Lower lobe of right lung (tissue), 2 donors: ENCODE measurements around the gene GCAT. TPM values are rescaled to one million over a fixed set of nuclear protein-coding genes. Genes with fewer than 3 reads are reported as not detected.

Source experiments
- ATAC-seq, 2 donors: fragments of 200-7000 bp; cut with Tn5 transposase; one replicate each; pipeline ENCODE4 v1.9.1; 2020 to 2022; ENCODE audit warnings: mild to moderate bottlenecking in 2 of 2, moderate library complexity in 2 of 2
- DNase-seq: peaks from one replicate; pipeline ENCODE4 v3.0.0-alpha.2; 2020
- H3K27ac ChIP-seq: fragments of 200-600 bp; one replicate; pipeline ENCODE4 v1.8.0; 2022
- H3K27me3 ChIP-seq: fragments of 200-600 bp; one replicate; pipeline ENCODE4 v1.8.0; 2022; ENCODE audit warnings: low read depth
- H3K36me3 ChIP-seq: fragments of 200-600 bp; one replicate; pipeline ENCODE4 v1.8.0; 2022; ENCODE audit warnings: mild to moderate bottlenecking
- H3K4me1 ChIP-seq: fragments of 200-600 bp; one replicate; pipeline ENCODE4 v1.8.0; 2022
- H3K4me3 ChIP-seq: fragments of 200-600 bp; one replicate; pipeline ENCODE4 v1.8.0; 2022; ENCODE audit warnings: mild to moderate bottlenecking
- H3K9me3 ChIP-seq: fragments of 200-600 bp; one replicate; pipeline ENCODE4 v1.8.0; 2022
- CTCF ChIP-seq: fragments of 200-600 bp; IDR thresholded peaks from one replicate; pipeline ENCODE4 v1.8.0; 2022; ENCODE audit warnings: antibody characterized with exemption, mild to moderate bottlenecking
- intact Hi-C: fragments of 100-400 bp; cut with DNase I; formaldehyde crosslinking; loops from one replicate; pipeline ENCODE4 v1.11.0; 2022
- long read RNA-seq: library from polyadenylated mRNA; unstranded; transcript quantifications from one replicate; pipeline ENCODE4 v2.0.0, GENCODE V29; 2021
- total RNA-seq: library from RNA; stranded (reverse); fragmentation: NEBNext Ultra II Directional; extraction: Animal tissue kit (Norgen Biotek cat#: 25700); gene quantifications from one replicate; pipeline ENCODE4 v1.2.1, GENCODE V29; 2021
- donor health status: DM: no; HTN: yes; CAD: no; lungs with severe emphysema.

Gene GCAT
- total RNA-seq, result 7.1 TPM
- long read RNA-seq, transcript GCAT-201 (9 exons, 1,497 nt), result major isoform, 15 of 16 reads
- long read RNA-seq, partial matches to known transcripts, result 0 of 16 reads
- long read RNA-seq, other reads (novel, unspliced or antisense), result 1 of 16 reads

GRCh38 chr22:37807410-37808293 is at the start of gene GCAT:
Gene GCAT (plus strand): TSS chr22:37807934. CDS start chr22:37807968, 34 bp downstream.
- no peak for TF ChIP-seq CTCF
- no peaks in the 10 kb centered on the region for H3K36me3 ChIP-seq
- peak within 1 kb of the TSS; percentile 91 for H3K27ac ChIP-seq
- peak within 1 kb of the TSS; percentile 72 for H3K4me3 ChIP-seq
- DNase-seq (peak; percentile 96), ATAC-seq (peak; percentile 93)
- H3K27me3 ChIP-seq, result no peaks in the 10 kb centered on the region
- H3K4me1 ChIP-seq, result peaks cover 47% of the 10 kb centered on the region
- H3K9me3 ChIP-seq, result no peaks in the 10 kb centered on the region
- intact Hi-C loops, result no loop called here

- ATAC-seq (no peak), DNase-seq (no peak)
- no peak overlapping the region for H3K4me3 ChIP-seq
- intact Hi-C loops, result no loop called here
- peaks cover 10% of the 10 kb centered on the region for H3K4me1 ChIP-seq
- H3K9me3 ChIP-seq, result no peaks in the 10 kb centered on the region
- TF ChIP-seq CTCF, result no peak
- H3K27me3 ChIP-seq, result no peaks in the 10 kb centered on the region
- H3K36me3 ChIP-seq, result peaks cover 85% of the 10 kb centered on the region
- no peak overlapping the region for H3K27ac ChIP-seq
These were observed 49.0 kb upstream of the GCAT start for GRCh38 chr22:37758694-37759093.

GRCh38 chr22:37759281-37759680 is 48.5 kb upstream of the GCAT start:
- TF ChIP-seq CTCF, result no peak
- ATAC-seq (no peak), DNase-seq (no peak)
- intact Hi-C loops, result no loop called here
- Histone ChIP-seq H3K4me3 (no peak overlapping the region), H3K27ac (no peak overlapping the region), H3K9me3 (no peaks in the 10 kb centered on the region), H3K27me3 (no peaks in the 10 kb centered on the region), H3K36me3 (peaks cover 87% of the 10 kb centered on the region), H3K4me1 (peaks cover 5% of the 10 kb centered on the region)

- Histone ChIP-seq H3K27ac (no peak overlapping the region), H3K4me3 (no peak overlapping the region), H3K9me3 (no peaks in the 10 kb centered on the region), H3K27me3 (no peaks in the 10 kb centered on the region), H3K4me1 (no peaks in the 10 kb centered on the region), H3K36me3 (peaks cover 88% of the 10 kb centered on the region)
- DNase-seq (no peak), ATAC-seq (no peak)
- intact Hi-C loops, result no loop called here
- TF ChIP-seq CTCF, result no peak
These were observed 47.6 kb upstream of the GCAT start for GRCh38 chr22:37760152-37760551.

GRCh38 chr22:37762389-37762836 is 45.3 kb upstream of the GCAT start:
- intact Hi-C loops, result no loop called here
- no peak for TF ChIP-seq CTCF
- Histone ChIP-seq H3K9me3 (no peaks in the 10 kb centered on the region), H3K27ac (no peak overlapping the region), H3K4me1 (no peaks in the 10 kb centered on the region), H3K36me3 (peaks cover 88% of the 10 kb centered on the region), H3K27me3 (no peaks in the 10 kb centered on the region), H3K4me3 (no peak overlapping the region)
- ATAC-seq (no peak), DNase-seq (no peak)
